ENCODE results near the gene DIRAS3. TPM values are rescaled to one million over a fixed set of nuclear protein-coding genes. Genes with fewer than 3 reads are reported as not detected.

DIRAS3 gene
- total RNA-seq (2021; fragmentation: NEBNext Ultra II Directional; extraction: Animal tissue kit (Norgen Biotek cat#: 25700)) (not detected in 2 replicates), polyA plus RNA-seq (2011; rRNA removed) (0.11 and 0.13 TPM in 2 replicates), polyA minus RNA-seq (2011; rRNA and poly(A)+ RNA removed) (not detected in 2 replicates)
- polyA plus RNA-seq (2011; cell fraction: cytosol; rRNA removed): 0.13 TPM
- 0.07 TPM for polyA plus RNA-seq (2011; cell fraction: nucleus; rRNA removed)
- not detected in 4 replicates for polyA plus RNA-seq (2012, experiment 1 of 2)
- polyA plus RNA-seq (2012, experiment 2 of 2): 0.08 TPM
- 0.06 TPM for polyA plus RNA-seq (2013, experiment 1 of 2)
- not detected for polyA plus RNA-seq (2013, experiment 2 of 2)
- not detected for polyA minus RNA-seq (2011; cell fraction: cytosol; rRNA and poly(A)+ RNA removed)
- not detected for polyA minus RNA-seq (2011; cell fraction: nucleus; rRNA and poly(A)+ RNA removed)
- long read RNA-seq, experiment 1: 0 reads
- long read RNA-seq, experiment 2: 0 reads

- Histone ChIP-seq H2BK20ac (ENCODE audit: low read length) (no peak within 1 kb of the TSS), H3K9ac (replicated peaks in 1 of 4; ENCODE audit: extremely low read depth in 1 of 4, low read depth in 3 of 4, low read length in 3 of 4) (no peak within 1 kb of the TSS), H3K4me1 (replicated peaks in 1 of 4; ENCODE audit: control insufficient read depth in 3 of 4, insufficient read depth in 4 of 4, low read length in 3 of 4) (peaks cover 0 to 6% (median 0%) of the 10 kb centered on the region in 4 experiments; a peak in 3 of 7 replicates), H2BK120ac (replicated peaks; ENCODE audit: low read depth, low read length) (no peak within 1 kb of the TSS), H3K79me1 (ENCODE audit: low read depth, low read length) (no peaks in the 10 kb centered on the region), H4K20me1 (replicated peaks in 1 of 2; ENCODE audit: control insufficient read depth in 1 of 2, insufficient read depth in 2 of 2, low read length in 2 of 2) (no peaks in the 10 kb centered on the region), H4K5ac (ENCODE audit: insufficient read length, low read depth, low read length) (no peak within 1 kb of the TSS), H3K4ac (replicated peaks; ENCODE audit: insufficient read length, low read depth, low read length) (no peak within 1 kb of the TSS), H3K9me3 (ENCODE audit: insufficient read depth in 2 of 2, low read depth in 1 of 2, low read length in 1 of 2) (peaks cover 0 to 5% of the 10 kb centered on the region in 2 experiments; a peak in 1 of 4 replicates), H3K23me2 (ENCODE audit: low read depth, low read length) (no peaks in the 10 kb centered on the region), H2AFZ (ENCODE audit: low read length) (peak within 1 kb of the TSS; percentile 64; the same call in 1 of the 2 replicates), H3K4me3 (ENCODE audit: extremely low read depth in 1 of 4, insufficient read depth in 2 of 4, low read depth in 3 of 4, low read length in 4 of 4) (peak within 1 kb of the TSS; percentile 20 to 56 (median 38); a peak in 6 of 8 replicates), H2BK12ac (ENCODE audit: low read depth, low read length) (no peak within 1 kb of the TSS), H4K8ac (ENCODE audit: extremely low read depth, insufficient read depth, low read length) (no peak within 1 kb of the TSS), H3K79me2 (ENCODE audit: control insufficient read depth in 1 of 2, insufficient read depth in 2 of 2, low read length in 2 of 2) (no peaks in the 10 kb centered on the region), H3K36me3 (ENCODE audit: control insufficient read depth in 2 of 4, insufficient read depth in 4 of 4, low read length in 3 of 4) (no peaks in the 10 kb centered on the region), H3K27ac (ENCODE audit: low read depth, low read length) (no peak within 1 kb of the TSS), H2BK5ac (ENCODE audit: low read depth, low read length) (no peak within 1 kb of the TSS), H3K27me3 (replicated peaks in 1 of 4; ENCODE audit: control insufficient read depth in 3 of 4, extremely low read depth in 1 of 4, insufficient read depth in 3 of 4, low read length in 3 of 4) (peaks cover 0 to 22% (median 15%) of the 10 kb centered on the region in 4 experiments; a peak in 6 of 7 replicates), H3K4me2 (ENCODE audit: insufficient read depth in 1 of 2, low read depth in 2 of 2, low read length in 2 of 2) (peak within 1 kb of the TSS; percentile 72 to 84), H4K91ac (replicated peaks; ENCODE audit: insufficient read length, low read length) (no peak within 1 kb of the TSS), H2BK15ac (ENCODE audit: low read length) (no peak within 1 kb of the TSS), H3K18ac (ENCODE audit: extremely low read depth, low read length) (no peak within 1 kb of the TSS), H2AK5ac (ENCODE audit: low read depth, low read length) (no peak within 1 kb of the TSS), H3K56ac (replicated peaks; ENCODE audit: insufficient read length, low read depth, low read length) (no peak within 1 kb of the TSS), H3K23ac (ENCODE audit: insufficient read length) (no peak within 1 kb of the TSS), H3K14ac (ENCODE audit: insufficient read length) (no peak within 1 kb of the TSS)
- FAIRE-seq (no peak), DNase-seq (ENCODE audit: low read depth in 1 of 2, low spot score in 2 of 2) (no peak)
- CTCF ChIA-PET (ENCODE audit: partially characterized antibody): interaction anchor here (1.1 kb wide), 1 partner anchor 16 kb away, joined by 4 read pairs; no protein-coding TSS in a partner anchor
- WGBS, 2 experiments (ENCODE audit: extremely low coverage in 1 of 2, insufficient coverage in 1 of 2, insufficient read length in 1 of 2, insufficient replicate concordance in 2 of 2, low coverage in 1 of 2, low lambda C conversion rate in 2 of 2, missing lambda C conversion rate in 1 of 2): 39% methylated on average over 45 of the region's 45 CpGs; no CpG with 5 or more reads in 1 of the 2 experiments
- POLR2A ChIA-PET (ENCODE audit: partially characterized antibody): no interaction called here
- TF ChIP-seq ATF3 (IDR thresholded peaks at IDR 0.05; ENCODE audit: insufficient read depth, low read depth, low read length) (no peak), GTF2F1 (IDR thresholded peaks at IDR 0.05; ENCODE audit: borderline replicate concordance, low read depth, low read length) (no peak), EZH2 (IDR thresholded peaks at IDR 0.05; ENCODE audit: low read depth, low read length, severe bottlenecking) (peak; percentile 52), POU5F1 (IDR thresholded peaks at IDR 0.05; ENCODE audit: low read depth, low read length) (no peak), SUZ12 (IDR thresholded peaks at IDR 0.05; ENCODE audit: low read length) (peak; percentile 32), KDM4A (IDR thresholded peaks at IDR 0.05; ENCODE audit: low read depth, low read length, severe bottlenecking) (peak; percentile 32), TCF12 (IDR thresholded peaks at IDR 0.05; ENCODE audit: low read depth, low read length) (no peak), RNF2 (IDR thresholded peaks at IDR 0.05; ENCODE audit: borderline replicate concordance, low read depth, low read length, missing control alignments, poor library complexity, severe bottlenecking) (peak; percentile 38)
These were observed at the start of gene DIRAS3 for GRCh38 chr1:68049941-68050878. TSS of gene DIRAS3 (minus strand) at chr1:68050627. CDS start at chr1:68047297, 3,330 bp downstream.

Measured in H1 (cell line).